KMS-11 (cell line): Measurements from ENCODE around the gene PCNX4.
A peak's percentile ranks its signal among the peaks of the same experiment; 100 is the strongest.
"Not testable (repeated sequence)": the region's sequence is repeated elsewhere in the genome, so short reads cannot be mapped to it uniquely, and the experiment has no call there.

ENCODE experiments used
- H2AFZ ChIP-seq: fragments of 200-600 bp; sonication (generic); 2 replicates; pipeline ENCODE4 v1.6.1; 2016; ENCODE audit warnings: antibody characterized with exemption, mixed run types, low read depth
- H3K27ac ChIP-seq: fragments of 200-600 bp; sonication (generic); 2 replicates; pipeline ENCODE4 v1.6.1; 2016; ENCODE audit warnings: mild to moderate bottlenecking, mixed run types
- H3K27me3 ChIP-seq: fragments of 200-600 bp; sonication (generic); 2 replicates; pipeline ENCODE4 v1.6.1; 2017; ENCODE audit warnings: mild to moderate bottlenecking, low read depth, mixed run types, moderate library complexity; ENCODE audit not compliant: insufficient read depth
- H3K36me3 ChIP-seq: fragments of 200-600 bp; sonication (generic); 2 replicates; pipeline ENCODE4 v1.6.1; 2017; ENCODE audit warnings: mild to moderate bottlenecking, mixed run types; ENCODE audit not compliant: insufficient read depth
- H3K4me1 ChIP-seq: fragments of 200-600 bp; sonication (generic); 2 replicates; pipeline ENCODE4 v1.6.1; 2016; ENCODE audit warnings: mild to moderate bottlenecking, low read depth, mixed run types; ENCODE audit not compliant: poor library complexity, severe bottlenecking
- H3K4me2 ChIP-seq: fragments of 200-600 bp; sonication (generic); 2 replicates; pipeline ENCODE4 v1.7.0; 2016; ENCODE audit warnings: mild to moderate bottlenecking, mixed run types
- H3K4me3 ChIP-seq: fragments of 200-600 bp; sonication (generic); IDR thresholded peaks from 2 replicates; pipeline ENCODE4 v1.6.1; 2017; ENCODE audit warnings: low read depth, low read length, mixed read lengths; ENCODE audit not compliant: insufficient read depth
- H3K79me2 ChIP-seq: fragments of 200-600 bp; sonication (generic); 2 replicates; pipeline ENCODE4 v1.6.1; 2016; ENCODE audit warnings: low read depth, mixed run types; ENCODE audit not compliant: insufficient read depth
- H3K9ac ChIP-seq: fragments of 200-600 bp; sonication (generic); 2 replicates; pipeline ENCODE4 v1.6.1; 2016; ENCODE audit warnings: mild to moderate bottlenecking, mixed run types
- H4K20me1 ChIP-seq: fragments of 200-600 bp; sonication (generic); 2 replicates; pipeline ENCODE4 v1.6.1; 2016; ENCODE audit warnings: mild to moderate bottlenecking, mixed run types; ENCODE audit not compliant: insufficient read depth
- TF ChIP-seq, protein P1 (sequence below): fragments of 200-600 bp; sonication (generic); conservative IDR thresholded peaks from 2 replicates; pipeline ENCODE4 v1.6.1; 2017; ENCODE audit warnings: low read depth, mild to moderate bottlenecking, antibody characterized with exemption, low read length, moderate library complexity, mixed read lengths

The PCNX4 gene

DNA sequence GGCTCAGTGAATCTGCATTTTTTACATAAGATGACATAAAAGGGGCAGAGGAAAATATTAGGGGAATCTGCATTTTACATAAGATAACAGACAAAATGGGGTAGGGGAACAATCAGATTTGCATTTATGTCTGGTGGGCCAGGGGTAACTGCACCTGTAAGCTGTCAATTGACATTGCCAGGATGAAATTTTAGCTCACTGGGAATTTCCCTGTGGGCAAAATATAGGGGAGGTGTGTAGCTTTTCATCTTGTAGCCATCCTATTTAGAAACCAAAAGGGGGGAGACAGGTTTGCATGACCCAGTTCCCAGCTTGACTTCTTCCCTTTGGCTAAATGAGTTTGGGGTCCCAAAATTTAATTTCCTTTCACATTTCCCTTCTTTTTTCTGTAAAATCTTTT, 3.5 kb downstream of the PCNX4 start:
- 0 out of 2 replicates have a peak overlapping the region, but pooled peaks have one; percentile 13 for H3K4me2 ChIP-seq
- H2AFZ ChIP-seq, result no peak overlapping the region
- TF ChIP-seq, protein P1, sequence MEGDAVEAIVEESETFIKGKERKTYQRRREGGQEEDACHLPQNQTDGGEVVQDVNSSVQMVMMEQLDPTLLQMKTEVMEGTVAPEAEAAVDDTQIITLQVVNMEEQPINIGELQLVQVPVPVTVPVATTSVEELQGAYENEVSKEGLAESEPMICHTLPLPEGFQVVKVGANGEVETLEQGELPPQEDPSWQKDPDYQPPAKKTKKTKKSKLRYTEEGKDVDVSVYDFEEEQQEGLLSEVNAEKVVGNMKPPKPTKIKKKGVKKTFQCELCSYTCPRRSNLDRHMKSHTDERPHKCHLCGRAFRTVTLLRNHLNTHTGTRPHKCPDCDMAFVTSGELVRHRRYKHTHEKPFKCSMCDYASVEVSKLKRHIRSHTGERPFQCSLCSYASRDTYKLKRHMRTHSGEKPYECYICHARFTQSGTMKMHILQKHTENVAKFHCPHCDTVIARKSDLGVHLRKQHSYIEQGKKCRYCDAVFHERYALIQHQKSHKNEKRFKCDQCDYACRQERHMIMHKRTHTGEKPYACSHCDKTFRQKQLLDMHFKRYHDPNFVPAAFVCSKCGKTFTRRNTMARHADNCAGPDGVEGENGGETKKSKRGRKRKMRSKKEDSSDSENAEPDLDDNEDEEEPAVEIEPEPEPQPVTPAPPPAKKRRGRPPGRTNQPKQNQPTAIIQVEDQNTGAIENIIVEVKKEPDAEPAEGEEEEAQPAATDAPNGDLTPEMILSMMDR, result no peak
- no peaks in the 10 kb centered on the region for H3K27me3 ChIP-seq
- H3K36me3 ChIP-seq, result no peaks in the 10 kb centered on the region
- H3K4me3 ChIP-seq, result no peak overlapping the region
- H3K9ac ChIP-seq, result no peak overlapping the region
- no peak overlapping the region for H3K27ac ChIP-seq
- H3K79me2 ChIP-seq, result peaks cover 52% of the 10 kb centered on the region
- peaks cover 26% of the 10 kb centered on the region for H3K4me1 ChIP-seq
- no peaks in the 10 kb centered on the region for H4K20me1 ChIP-seq

GRCh38 chr14:60095781-60096450, 4.2 kb downstream of the PCNX4 start:
- H4K20me1 ChIP-seq, result no peaks in the 10 kb centered on the region

GRCh38 chr14:60097974-60098373, 6.3 kb downstream of the PCNX4 start:
- H3K79me2 ChIP-seq, result peaks cover 50% of the 10 kb centered on the region
- H4K20me1 ChIP-seq, result no peaks in the 10 kb centered on the region
- H3K27me3 ChIP-seq, result no peaks in the 10 kb centered on the region

More at GRCh38 chr14:60095781-60096450, 4.2 kb downstream of the PCNX4 start:
- H3K36me3 ChIP-seq, result no peaks in the 10 kb centered on the region
- H2AFZ ChIP-seq, result no peak overlapping the region
- 0 out of 2 replicates have a peak overlapping the region, but pooled peaks have one; percentile 13 for H3K4me2 ChIP-seq
- H3K27me3 ChIP-seq, result no peaks in the 10 kb centered on the region
- H3K79me2 ChIP-seq, result peaks cover 52% of the 10 kb centered on the region
- TF ChIP-seq, protein P1, result no peak
- H3K9ac ChIP-seq, result no peak overlapping the region
- no peak overlapping the region for H3K27ac ChIP-seq
- no peak overlapping the region for H3K4me3 ChIP-seq
- H3K4me1 ChIP-seq, result peaks cover 26% of the 10 kb centered on the region

GRCh38 chr14:60099855-60100254, 8.1 kb downstream of the PCNX4 start:
- H4K20me1 ChIP-seq, H3K9ac ChIP-seq, H2AFZ ChIP-seq, H3K4me3 ChIP-seq, H3K4me2 ChIP-seq, H3K4me1 ChIP-seq, H3K27me3 ChIP-seq, H3K27ac ChIP-seq, H3K36me3 ChIP-seq: not testable (repeated sequence)
- peaks cover 35% of the 10 kb centered on the region for H3K79me2 ChIP-seq

More at GRCh38 chr14:60097974-60098373, 6.3 kb downstream of the PCNX4 start:
- Histone ChIP-seq H3K36me3 (no peaks in the 10 kb centered on the region), H3K4me2 (no peak overlapping the region), H3K4me3 (no peak overlapping the region), H3K9ac (no peak overlapping the region), H3K4me1 (peaks cover 26% of the 10 kb centered on the region), H2AFZ (no peak overlapping the region), H3K27ac (no peak overlapping the region)
- TF ChIP-seq, protein P1, result no peak

GRCh38 chr14:60101786-60102185, 10.1 kb downstream of the PCNX4 start:
- Histone ChIP-seq H3K4me2 (no peak overlapping the region), H3K4me3 (no peak overlapping the region), H3K79me2 (peaks cover 17% of the 10 kb centered on the region; the same call in 1 of the 2 replicates), H3K27ac (no peak overlapping the region), H3K4me1 (no peaks in the 10 kb centered on the region), H3K36me3 (no peaks in the 10 kb centered on the region), H3K27me3 (no peaks in the 10 kb centered on the region), H3K9ac (no peak overlapping the region), H4K20me1 (no peaks in the 10 kb centered on the region), H2AFZ (no peak overlapping the region)
- TF ChIP-seq, protein P1, result no peak
